ENCODE measurements around the gene THRA. TPM values are rescaled to one million over a fixed set of nuclear protein-coding genes. Genes with fewer than 3 reads are reported as not detected.
A peak's percentile ranks its signal among the peaks of the same experiment; 100 is the strongest.

The THRA gene
- total RNA-seq, 1 donor from 2014 or later: 30.8 TPM

DNA sequence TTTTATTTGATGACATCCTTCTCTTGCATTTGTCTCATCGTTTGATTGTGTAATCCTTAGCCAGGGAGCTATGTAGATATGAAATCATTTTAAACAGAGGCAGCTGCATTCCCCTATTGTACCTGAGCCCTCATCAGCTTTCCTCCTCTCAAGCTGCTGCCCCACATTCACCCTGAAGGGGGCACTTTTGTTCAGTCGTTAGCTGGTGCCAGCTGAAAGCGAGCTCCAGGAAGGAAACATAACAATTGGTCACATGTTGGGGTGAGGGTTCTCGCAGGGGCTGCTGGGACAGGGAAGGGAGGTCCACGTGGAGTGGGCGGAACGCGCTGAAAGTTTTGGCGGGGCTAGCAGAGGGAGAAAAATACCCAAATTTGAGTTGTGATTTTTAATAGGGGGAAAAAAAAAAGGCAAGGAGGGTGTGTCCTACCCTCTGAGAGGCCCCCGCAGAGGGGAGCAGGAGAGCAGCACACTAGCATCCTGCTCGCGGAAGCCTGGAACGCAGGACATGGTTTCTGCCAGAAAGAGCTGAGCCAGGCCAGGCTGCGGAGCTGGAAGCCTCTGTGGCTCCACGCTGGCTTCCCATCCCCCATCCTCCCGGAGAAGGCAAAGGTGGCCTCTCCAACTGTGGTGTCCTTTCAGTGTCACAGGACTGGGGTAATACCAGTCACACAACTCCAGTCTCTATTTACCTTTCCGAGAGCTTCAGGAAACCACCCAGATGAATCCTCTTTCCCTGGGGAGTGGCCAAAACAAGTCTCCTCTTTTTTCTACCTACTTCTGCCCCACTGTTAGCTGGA lies 50.5 kb downstream of the THRA start:
- H3K9me3 ChIP-seq (ENCODE audit: control insufficient read depth in 3 of 3, low read length in 3 of 3): no peaks in the 10 kb centered on the region
- H3K9ac ChIP-seq (ENCODE audit: low read depth in 1 of 3, low read length in 3 of 3): peak overlapping the region; percentile 65 to 85 (median 83)
- no peaks in the 10 kb centered on the region for H3K36me3 ChIP-seq (ENCODE audit: control insufficient read depth in 3 of 3, insufficient read depth in 3 of 3, low read length in 3 of 3)
- no peaks in the 10 kb centered on the region for H3K27me3 ChIP-seq (ENCODE audit: control insufficient read depth in 3 of 3, insufficient read depth in 3 of 3, low read length in 3 of 3)
- peak overlapping the region; percentile 67 to 76 (median 76) for H3K4me3 ChIP-seq (ENCODE audit: low read length in 3 of 3)
- peak overlapping the region; percentile 99 for H3K27ac ChIP-seq (ENCODE audit: low read depth, low read length)
- H3K4me1 ChIP-seq (ENCODE audit: control insufficient read depth in 3 of 3, insufficient read depth in 3 of 3, low read length in 3 of 3): peaks cover 60 to 68% (median 64%) of the 10 kb centered on the region in 3 donors

DNA sequence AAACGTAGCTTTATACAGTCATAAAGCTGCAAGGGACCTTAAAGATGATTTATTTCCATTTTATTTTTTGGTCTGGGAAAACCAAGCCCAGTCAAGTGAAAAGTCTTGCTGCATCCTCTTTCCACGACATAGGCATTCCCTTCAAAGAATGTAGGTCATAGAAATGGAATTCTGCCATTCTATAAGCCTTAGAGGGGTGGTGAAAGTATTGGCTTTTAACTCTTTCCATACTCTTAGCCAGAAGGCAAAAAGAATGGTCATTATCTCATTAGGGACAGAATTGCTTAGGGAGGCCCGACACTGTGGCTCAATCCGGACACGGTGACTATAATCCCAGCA lies 51.1 kb downstream of the THRA start:
- Histone ChIP-seq H3K36me3 (ENCODE audit: control insufficient read depth in 3 of 3, insufficient read depth in 3 of 3, low read length in 3 of 3) (no peaks in the 10 kb centered on the region), H3K27me3 (ENCODE audit: control insufficient read depth in 3 of 3, insufficient read depth in 3 of 3, low read length in 3 of 3) (no peaks in the 10 kb centered on the region), H3K9me3 (ENCODE audit: control insufficient read depth in 3 of 3, low read length in 3 of 3) (no peaks in the 10 kb centered on the region), H3K4me1 (ENCODE audit: control insufficient read depth in 3 of 3, insufficient read depth in 3 of 3, low read length in 3 of 3) (peaks cover 55 to 62% (median 58%) of the 10 kb centered on the region in 3 donors), H3K9ac (ENCODE audit: low read depth in 1 of 3, low read length in 3 of 3) (peak overlapping the region; percentile 65 to 83 (median 83)), H3K27ac (ENCODE audit: low read depth, low read length) (peak overlapping the region; percentile 99), H3K4me3 (ENCODE audit: low read length in 3 of 3) (peak overlapping the region; percentile 67 to 76 (median 76))

DNA sequence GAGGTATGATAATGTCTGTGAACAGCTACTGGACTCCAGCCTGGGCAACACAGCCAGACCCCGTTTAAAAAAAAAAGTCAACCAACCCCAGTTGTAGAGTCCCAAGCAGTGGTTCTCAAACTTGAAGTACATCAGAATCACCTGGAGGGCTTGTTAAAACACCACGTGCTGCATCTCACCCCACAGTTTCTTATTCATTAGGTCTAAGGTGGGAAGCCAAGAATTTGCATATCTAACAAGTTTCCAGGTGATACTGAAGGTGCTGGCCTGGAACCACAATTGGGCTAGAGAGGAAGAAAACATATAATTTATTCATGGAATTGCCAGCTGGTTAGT lies 52.3 kb downstream of the THRA start:
- Histone ChIP-seq H3K9me3 (ENCODE audit: control insufficient read depth in 3 of 3, low read length in 3 of 3) (no peaks in the 10 kb centered on the region), H3K9ac (ENCODE audit: low read depth in 1 of 3, low read length in 3 of 3) (no peak overlapping the region), H3K4me3 (ENCODE audit: low read length in 3 of 3) (no peak overlapping the region), H3K36me3 (ENCODE audit: control insufficient read depth in 3 of 3, insufficient read depth in 3 of 3, low read length in 3 of 3) (no peaks in the 10 kb centered on the region), H3K4me1 (ENCODE audit: control insufficient read depth in 3 of 3, insufficient read depth in 3 of 3, low read length in 3 of 3) (peaks cover 43 to 51% (median 48%) of the 10 kb centered on the region in 3 donors), H3K27ac (ENCODE audit: low read depth, low read length) (no peak overlapping the region), H3K27me3 (ENCODE audit: control insufficient read depth in 3 of 3, insufficient read depth in 3 of 3, low read length in 3 of 3) (no peaks in the 10 kb centered on the region)

DNA sequence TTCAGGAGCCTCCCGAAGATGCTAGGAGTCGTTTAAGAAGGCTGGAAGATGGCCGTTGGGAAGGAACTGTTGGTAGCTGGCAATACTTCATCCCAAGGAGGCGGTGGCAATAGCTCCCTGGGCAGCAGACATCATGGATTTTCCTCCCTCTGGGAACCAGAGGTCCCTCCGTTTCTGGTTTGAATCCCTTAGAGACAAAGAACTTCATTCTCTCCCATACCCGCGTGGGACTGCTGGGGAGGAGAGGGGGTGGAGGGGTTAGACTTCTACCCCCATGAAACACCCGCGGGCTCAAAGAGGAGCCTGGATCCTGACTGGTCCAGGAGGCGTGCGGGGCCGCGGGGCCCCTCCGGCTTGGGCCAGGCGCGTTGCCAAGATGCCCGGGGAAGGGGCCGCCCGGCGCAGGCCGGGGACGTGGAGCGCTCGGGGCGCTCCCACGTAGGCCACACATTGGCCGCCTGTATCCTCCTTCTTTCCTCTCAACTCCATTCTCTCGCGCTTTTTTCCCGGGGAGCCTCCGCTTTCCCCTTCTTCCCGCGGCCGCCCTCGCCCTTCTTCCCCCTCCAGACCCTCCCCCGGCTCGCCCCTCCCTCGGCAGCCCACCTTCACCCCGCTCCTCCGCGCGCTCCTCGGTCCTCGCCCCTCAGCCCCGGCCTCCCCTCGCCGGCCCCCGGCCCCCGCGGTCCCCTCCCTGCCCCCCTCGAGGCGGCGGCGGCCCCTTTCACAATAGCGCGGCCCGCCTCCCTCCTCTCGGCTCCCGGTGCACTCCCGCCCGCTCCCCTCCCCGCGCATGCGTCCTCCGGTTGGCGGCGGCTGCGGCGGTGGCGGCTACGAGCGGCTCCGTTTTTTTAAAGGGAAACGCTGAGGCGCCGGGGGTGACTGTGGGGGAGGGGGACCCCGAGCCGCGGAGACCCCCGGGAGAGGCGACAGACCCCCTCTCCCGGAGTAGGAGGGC lies 58.7 kb downstream of the THRA start, which contains the start of gene MSL1:
Gene MSL1 (plus strand): TSS at position 791 of the 955 bp plus-strand sequence. CDS start 642 bp downstream, outside the sequence.
- Histone ChIP-seq H3K4me3 (ENCODE audit: low read length in 3 of 3) (peak within 1 kb of the TSS; percentile 95 to 98 (median 95)), H3K27me3 (ENCODE audit: control insufficient read depth in 3 of 3, insufficient read depth in 3 of 3, low read length in 3 of 3) (no peaks in the 10 kb centered on the region), H3K36me3 (ENCODE audit: control insufficient read depth in 3 of 3, insufficient read depth in 3 of 3, low read length in 3 of 3) (peaks cover 4 to 5% (median 4%) of the 10 kb centered on the region in 3 donors), H3K4me1 (ENCODE audit: control insufficient read depth in 3 of 3, insufficient read depth in 3 of 3, low read length in 3 of 3) (peaks cover 20 to 32% (median 25%) of the 10 kb centered on the region in 3 donors), H3K27ac (ENCODE audit: low read depth, low read length) (peak within 1 kb of the TSS; percentile 91), H3K9me3 (ENCODE audit: control insufficient read depth in 3 of 3, low read length in 3 of 3) (no peaks in the 10 kb centered on the region), H3K9ac (ENCODE audit: low read depth in 1 of 3, low read length in 3 of 3) (peak within 1 kb of the TSS; percentile 91 to 98 (median 94))

DNA sequence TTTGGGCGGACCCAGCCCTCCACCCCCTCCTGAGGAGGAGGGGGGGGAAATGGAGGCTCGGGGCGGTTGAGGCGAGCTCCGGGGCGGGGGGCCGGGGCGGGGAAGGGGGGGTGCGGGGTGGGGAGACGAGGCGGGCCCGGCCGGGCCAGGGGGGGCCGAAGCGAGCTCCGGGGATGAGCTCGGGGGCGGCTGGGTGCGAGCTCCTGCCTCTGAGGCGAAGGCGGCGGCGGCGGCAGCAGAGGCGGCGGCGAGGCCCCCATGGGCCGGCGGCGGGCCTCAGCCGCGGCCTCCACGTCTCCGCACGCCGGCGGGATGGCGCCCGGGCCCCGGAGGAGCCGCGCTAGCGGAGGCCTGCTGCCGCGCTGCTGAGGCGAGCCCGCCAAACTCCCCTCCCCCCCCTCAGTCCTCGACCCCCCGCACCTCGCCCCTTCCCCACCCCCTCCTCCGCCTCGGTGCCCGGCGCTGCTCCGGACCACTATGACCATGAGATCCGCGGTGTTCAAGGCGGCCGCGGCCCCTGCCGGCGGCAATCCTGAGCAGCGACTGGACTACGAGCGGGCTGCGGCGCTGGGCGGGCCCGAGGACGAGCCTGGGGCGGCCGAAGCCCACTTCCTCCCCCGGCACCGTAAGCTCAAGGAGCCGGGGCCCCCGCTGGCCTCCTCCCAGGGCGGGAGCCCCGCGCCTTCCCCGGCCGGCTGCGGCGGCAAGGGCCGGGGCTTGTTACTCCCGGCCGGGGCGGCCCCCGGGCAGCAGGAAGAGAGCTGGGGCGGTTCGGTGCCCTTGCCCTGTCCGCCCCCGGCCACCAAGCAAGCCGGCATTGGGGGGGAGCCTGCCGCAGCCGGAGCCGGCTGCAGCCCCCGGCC lies 59.6 kb downstream of the THRA start:
- peak overlapping the region; percentile 91 for H3K27ac ChIP-seq (ENCODE audit: low read depth, low read length)
- peaks cover 10 to 13% (median 12%) of the 10 kb centered on the region in 3 donors for H3K36me3 ChIP-seq (ENCODE audit: control insufficient read depth in 3 of 3, insufficient read depth in 3 of 3, low read length in 3 of 3)
- H3K27me3 ChIP-seq (ENCODE audit: control insufficient read depth in 3 of 3, insufficient read depth in 3 of 3, low read length in 3 of 3): no peaks in the 10 kb centered on the region
- H3K4me3 ChIP-seq (ENCODE audit: low read length in 3 of 3): peak overlapping the region; percentile 95 to 98 (median 95)
- peak overlapping the region; percentile 91 to 98 (median 94) for H3K9ac ChIP-seq (ENCODE audit: low read depth in 1 of 3, low read length in 3 of 3)
- no peaks in the 10 kb centered on the region for H3K9me3 ChIP-seq (ENCODE audit: control insufficient read depth in 3 of 3, low read length in 3 of 3)
- peaks cover 20 to 32% (median 25%) of the 10 kb centered on the region in 3 donors for H3K4me1 ChIP-seq (ENCODE audit: control insufficient read depth in 3 of 3, insufficient read depth in 3 of 3, low read length in 3 of 3)

DNA sequence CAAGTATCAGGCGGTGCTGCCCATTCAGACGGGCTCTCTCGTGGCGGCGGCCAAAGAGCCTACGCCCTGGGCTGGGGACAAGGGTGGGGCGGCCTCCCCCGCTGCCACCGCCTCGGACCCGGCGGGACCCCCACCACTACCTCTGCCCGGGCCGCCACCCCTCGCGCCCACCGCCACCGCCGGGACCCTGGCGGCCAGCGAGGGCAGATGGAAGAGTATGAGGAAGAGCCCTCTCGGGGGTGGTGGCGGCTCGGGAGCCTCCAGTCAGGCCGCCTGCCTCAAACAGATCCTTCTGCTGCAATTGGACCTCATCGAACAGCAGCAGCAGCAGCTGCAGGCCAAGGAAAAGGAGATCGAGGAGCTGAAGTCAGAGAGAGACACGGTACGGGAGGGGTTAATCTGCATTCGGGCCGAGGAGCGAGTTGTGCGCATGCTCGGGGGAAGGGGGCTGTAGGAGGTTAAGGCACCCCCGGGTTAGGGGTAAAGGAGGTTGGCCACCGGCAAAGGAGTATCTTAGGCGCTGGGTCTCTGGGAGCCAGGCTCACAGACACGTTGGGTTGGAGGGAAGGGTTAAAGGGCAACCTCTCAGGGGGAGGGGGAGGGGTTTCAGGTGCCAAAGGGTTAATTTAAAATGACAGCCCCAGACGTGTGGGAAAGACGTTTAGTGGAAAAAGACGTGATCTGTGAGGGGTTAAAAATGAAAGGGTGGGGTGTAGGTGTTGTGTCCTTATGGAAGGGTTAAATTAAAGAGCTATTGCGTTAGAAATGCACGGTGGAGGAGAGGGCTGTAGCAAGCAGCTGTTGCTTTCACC lies 60.4 kb downstream of the THRA start:
- Histone ChIP-seq H3K4me3 (ENCODE audit: low read length in 3 of 3) (peak overlapping the region; percentile 95 to 98 (median 95)), H3K9me3 (ENCODE audit: control insufficient read depth in 3 of 3, low read length in 3 of 3) (no peaks in the 10 kb centered on the region), H3K9ac (ENCODE audit: low read depth in 1 of 3, low read length in 3 of 3) (peak overlapping the region; percentile 91 to 98 (median 94)), H3K27me3 (ENCODE audit: control insufficient read depth in 3 of 3, insufficient read depth in 3 of 3, low read length in 3 of 3) (no peaks in the 10 kb centered on the region), H3K27ac (ENCODE audit: low read depth, low read length) (peak overlapping the region; percentile 91), H3K4me1 (ENCODE audit: control insufficient read depth in 3 of 3, insufficient read depth in 3 of 3, low read length in 3 of 3) (peaks cover 20 to 32% (median 25%) of the 10 kb centered on the region in 3 donors), H3K36me3 (ENCODE audit: control insufficient read depth in 3 of 3, insufficient read depth in 3 of 3, low read length in 3 of 3) (peaks cover 12 to 19% (median 15%) of the 10 kb centered on the region in 3 donors)

DNA sequence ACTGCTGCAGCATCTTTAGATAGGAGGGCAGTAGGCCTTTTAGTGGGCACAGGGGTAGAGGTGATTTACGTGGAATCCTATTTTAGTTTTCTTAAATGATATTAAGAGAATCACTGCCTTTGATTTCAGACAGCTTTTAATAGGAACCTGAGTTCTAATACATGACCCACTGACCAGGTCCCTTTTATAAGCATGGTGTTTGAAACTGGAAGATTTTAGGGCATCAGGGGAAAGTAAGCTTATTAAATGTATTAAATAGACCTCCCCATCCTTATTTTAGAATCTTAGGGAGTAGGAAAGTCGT lies 61.0 kb downstream of the THRA start:
- Histone ChIP-seq H3K4me3 (ENCODE audit: low read length in 3 of 3) (peak overlapping the region; percentile 95 to 98 (median 95)), H3K4me1 (ENCODE audit: control insufficient read depth in 3 of 3, insufficient read depth in 3 of 3, low read length in 3 of 3) (peaks cover 20 to 32% (median 25%) of the 10 kb centered on the region in 3 donors), H3K9me3 (ENCODE audit: control insufficient read depth in 3 of 3, low read length in 3 of 3) (no peaks in the 10 kb centered on the region), H3K36me3 (ENCODE audit: control insufficient read depth in 3 of 3, insufficient read depth in 3 of 3, low read length in 3 of 3) (peaks cover 12 to 19% (median 15%) of the 10 kb centered on the region in 3 donors), H3K27ac (ENCODE audit: low read depth, low read length) (peak overlapping the region; percentile 91), H3K27me3 (ENCODE audit: control insufficient read depth in 3 of 3, insufficient read depth in 3 of 3, low read length in 3 of 3) (no peaks in the 10 kb centered on the region), H3K9ac (ENCODE audit: low read depth in 1 of 3, low read length in 3 of 3) (peak overlapping the region; percentile 91 to 98 (median 94))

DNA sequence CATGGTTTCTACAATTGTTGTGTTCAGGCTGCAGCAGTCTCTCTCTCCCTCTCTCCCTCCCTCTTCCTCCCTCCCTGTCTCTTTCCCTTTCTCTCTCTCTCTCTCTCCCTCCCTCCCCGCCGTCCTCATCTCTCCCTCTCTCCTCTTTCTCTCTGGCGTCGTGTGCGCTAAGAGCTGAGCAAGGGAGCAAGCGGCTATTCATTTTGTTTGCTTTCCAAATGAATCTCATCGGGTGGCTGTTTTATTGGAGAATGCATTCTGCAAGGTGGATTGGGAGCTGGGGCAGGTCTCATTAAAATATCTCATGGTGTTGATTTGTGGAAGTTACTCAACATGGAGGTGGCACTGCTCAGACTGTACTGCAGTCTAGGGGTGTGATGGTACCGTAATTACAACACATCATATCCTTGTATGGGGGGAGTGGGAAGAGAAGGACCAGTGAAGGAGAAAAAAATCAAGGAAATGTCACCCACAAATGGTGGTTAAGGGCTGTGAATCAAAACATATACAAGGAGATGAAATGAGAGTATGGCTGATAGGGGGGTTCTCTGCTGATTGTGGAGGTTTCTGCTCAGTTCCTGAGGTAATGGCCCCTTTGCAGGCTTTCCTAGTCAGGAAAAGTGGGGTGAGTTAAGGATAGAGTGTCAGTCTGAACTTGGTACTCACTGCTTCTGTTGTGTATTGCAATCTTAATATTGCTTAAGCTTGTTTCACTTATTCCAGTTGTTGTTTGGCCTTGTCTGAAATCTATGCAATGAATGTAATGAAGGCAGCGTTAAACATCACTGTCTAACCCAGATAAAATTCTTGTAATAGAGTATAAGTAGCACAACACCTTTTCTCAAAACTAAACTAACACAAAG lies 61.7 kb downstream of the THRA start:
- H3K4me3 ChIP-seq (ENCODE audit: low read length in 3 of 3): peak overlapping the region; percentile 95 to 98 (median 95)
- peak overlapping the region; percentile 91 to 98 (median 94) for H3K9ac ChIP-seq (ENCODE audit: low read depth in 1 of 3, low read length in 3 of 3)
- H3K9me3 ChIP-seq (ENCODE audit: control insufficient read depth in 3 of 3, low read length in 3 of 3): no peaks in the 10 kb centered on the region
- H3K27ac ChIP-seq (ENCODE audit: low read depth, low read length): peak overlapping the region; percentile 91
- peaks cover 17 to 26% (median 19%) of the 10 kb centered on the region in 3 donors for H3K36me3 ChIP-seq (ENCODE audit: control insufficient read depth in 3 of 3, insufficient read depth in 3 of 3, low read length in 3 of 3)
- H3K4me1 ChIP-seq (ENCODE audit: control insufficient read depth in 3 of 3, insufficient read depth in 3 of 3, low read length in 3 of 3): peaks cover 20 to 32% (median 25%) of the 10 kb centered on the region in 3 donors
- no peaks in the 10 kb centered on the region for H3K27me3 ChIP-seq (ENCODE audit: control insufficient read depth in 3 of 3, insufficient read depth in 3 of 3, low read length in 3 of 3)

All from skeletal muscle tissue (tissue), 4 donors.